ENCODE data around the gene CELF5.

GRCh38 chr19:3340340-3340739 lies 115.9 kb downstream of the CELF5 start:
- no peak for TF ChIP-seq POLR2AphosphoS5 (IDR thresholded peaks at IDR 0.05)
- TF ChIP-seq CTCF (IDR thresholded peaks at IDR 0.05): no peak
- TF ChIP-seq POLR2A (IDR thresholded peaks at IDR 0.05): no peak
